Right renal cortex interstitium (tissue), 3 donors: ENCODE measurements around the gene EIF3L. TPM values are rescaled to one million over a fixed set of nuclear protein-coding genes. Genes with fewer than 3 reads are reported as not detected.

ENCODE experiments used
- DNase-seq, 3 donors: peaks; one replicate each; pipeline ENCODE4 v3.0.0-alpha.2; 2013; ENCODE audit warnings: low read depth in 3 of 3, low spot score in 2 of 3
- polyA plus RNA-seq, 3 donors: library from polyadenylated mRNA; unstranded; fragments of 120-200 nt; gene quantifications; one replicate each; pipeline ENCODE4 v1.2.1, GENCODE V29; 2013; ENCODE audit not compliant: insufficient read length in 3 of 3

The EIF3L gene
- polyA plus RNA-seq, 3 donors, result 1,125 to 1,137 (median 1,131) TPM

GRCh38 chr22:37816543-37817180 lies 32.6 kb upstream of the EIF3L start:
- no peak for DNase-seq

- DNase-seq, result no peak
Measured at GRCh38 chr22:37817705-37818408, 31.4 kb upstream of the EIF3L start.

- no peak for DNase-seq
Measured at GRCh38 chr22:37818409-37819104, 30.7 kb upstream of the EIF3L start.

- DNase-seq, result no peak
Measured at GRCh38 chr22:37819105-37819433, 30.1 kb upstream of the EIF3L start.

- DNase-seq, result no peak
Measured at GRCh38 chr22:37820350-37820749, 28.9 kb upstream of the EIF3L start.

- DNase-seq, result no peak
Measured at GRCh38 chr22:37822079-37822833, 27.0 kb upstream of the EIF3L start.

GRCh38 chr22:37823134-37823985 lies 25.9 kb upstream of the EIF3L start, which contains the start of gene GALR3:
GALR3 (plus strand) TSS chr22:37823382; CDS start chr22:37823407, 25 bp downstream.
- no peak for DNase-seq

- DNase-seq, result no peak
Measured at GRCh38 chr22:37824674-37825641, 24.3 kb upstream of the EIF3L start.

GRCh38 chr22:37827056-37827455 lies 22.2 kb upstream of the EIF3L start:
- DNase-seq, result no peak

- no peak for DNase-seq
Measured at GRCh38 chr22:37830093-37830842, 19.0 kb upstream of the EIF3L start.

- no peak for DNase-seq
Measured at GRCh38 chr22:37831472-37831871, 17.7 kb upstream of the EIF3L start.

- no peak for DNase-seq
Measured at GRCh38 chr22:37832022-37832857, 17.0 kb upstream of the EIF3L start.

GRCh38 chr22:37842015-37842793 lies 7.0 kb upstream of the EIF3L start:
- DNase-seq, result no peak

GRCh38 chr22:37843741-37844089 lies 5.5 kb upstream of the EIF3L start:
- DNase-seq, result no peak

GRCh38 chr22:37844904-37845329 lies 4.3 kb upstream of the EIF3L start:
- DNase-seq, result no peak

- no peak for DNase-seq
Measured at GRCh38 chr22:37846433-37846832, 2.8 kb upstream of the EIF3L start.

GRCh38 chr22:37848587-37849088 lies 581 bp upstream of the EIF3L start:
- no peak for DNase-seq
